CD4-positive, alpha-beta T cell treated with Interleukin-1 beta for 1 hour (primary cell): ENCODE results near the gene SFXN3.

Experiments used
- DNase-seq, 2 donors: peaks; one replicate each; pipeline ENCODE4 v3.0.0-alpha.2; 2020 to 2022

The SFXN3 gene

GRCh38 chr10:101000127-101000914 lies 30.7 kb upstream of the SFXN3 start:
- DNase-seq: no peak

GRCh38 chr10:101000915-101001658 lies 29.9 kb upstream of the SFXN3 start:
- DNase-seq: no peak

GRCh38 chr10:101001659-101002035 lies 29.4 kb upstream of the SFXN3 start:
- no peak for DNase-seq

GRCh38 chr10:101002456-101002855 lies 28.6 kb upstream of the SFXN3 start:
- no peak for DNase-seq

GRCh38 chr10:101003639-101004206 lies 27.3 kb upstream of the SFXN3 start:
- no peak for DNase-seq

GRCh38 chr10:101005361-101005760 lies 25.7 kb upstream of the SFXN3 start:
- no peak for DNase-seq

GRCh38 chr10:101005869-101006567 lies 25.0 kb upstream of the SFXN3 start:
- no peak for DNase-seq

- DNase-seq: no peak
Observed at GRCh38 chr10:101006593-101007098, 24.4 kb upstream of the SFXN3 start.

- no peak for DNase-seq
Observed at GRCh38 chr10:101007099-101007711, 23.8 kb upstream of the SFXN3 start.

GRCh38 chr10:101007915-101008822 lies 22.9 kb upstream of the SFXN3 start:
- DNase-seq: no peak

GRCh38 chr10:101008823-101009423 lies 22.1 kb upstream of the SFXN3 start:
- no peak for DNase-seq

- no peak for DNase-seq
Observed at GRCh38 chr10:101010329-101010728, 20.7 kb upstream of the SFXN3 start.

GRCh38 chr10:101011517-101012423 lies 19.3 kb upstream of the SFXN3 start:
- no peak for DNase-seq

- DNase-seq: peak; percentile 81 to 83
Observed at GRCh38 chr10:101012525-101013364, 18.3 kb upstream of the SFXN3 start.

- no peak for DNase-seq
Observed at GRCh38 chr10:101013365-101013825, 17.6 kb upstream of the SFXN3 start.

- DNase-seq: peak; percentile 72 to 77
Observed at GRCh38 chr10:101014230-101014884, 16.7 kb upstream of the SFXN3 start.

- no peak for DNase-seq
Observed at GRCh38 chr10:101014966-101015581, 16.0 kb upstream of the SFXN3 start.

GRCh38 chr10:101015582-101015973 lies 15.5 kb upstream of the SFXN3 start:
- no peak for DNase-seq
